Measurements from ENCODE around the gene IGFBP4. TPM values are rescaled to one million over a fixed set of nuclear protein-coding genes. Genes with fewer than 3 reads are reported as not detected.
"Not testable (repeated sequence)": the region's sequence is repeated elsewhere in the genome, so short reads cannot be mapped to it uniquely, and the experiment has no call there.

Gene IGFBP4
- total RNA-seq, 1 donor from 2014 or later = 142 TPM

DNA sequence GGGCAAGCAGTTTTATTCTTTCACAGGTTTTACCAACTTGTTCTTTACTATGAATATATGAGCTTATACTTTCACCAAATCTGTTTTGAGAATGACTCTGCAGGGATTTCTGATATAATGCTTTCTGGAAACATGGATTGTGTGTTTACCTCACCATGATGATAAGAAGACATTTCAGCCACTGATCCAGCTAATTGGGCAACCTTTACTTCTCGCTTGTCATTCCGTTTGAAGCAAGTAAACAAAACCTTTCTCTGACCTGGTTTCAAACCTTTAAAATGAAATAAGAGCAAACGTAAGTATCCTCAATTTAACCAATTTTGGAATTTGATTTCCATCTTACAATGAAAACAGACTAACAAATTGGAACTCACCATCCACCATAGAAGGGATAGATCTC, 39.2 kb upstream of the IGFBP4 start:
- Histone ChIP-seq H3K36me3 (ENCODE audit: insufficient read depth, low read length) (peaks cover 34% of the 10 kb centered on the region), H3K9me3 (ENCODE audit: insufficient read depth, low read depth, low read length) (no peaks in the 10 kb centered on the region), H4K20me1 (ENCODE audit: insufficient read depth, low read length) (no peaks in the 10 kb centered on the region), H3K79me2 (ENCODE audit: insufficient read depth, low read length) (no peaks in the 10 kb centered on the region), H3K27ac (ENCODE audit: low read depth, low read length) (no peak overlapping the region), H3K4me2 (ENCODE audit: low read length) (no peak overlapping the region), H3K9ac (ENCODE audit: low read length) (no peak overlapping the region), H3K4me3 (ENCODE audit: insufficient read depth, low read depth, low read length) (no peak overlapping the region), H3K27me3 (ENCODE audit: insufficient read depth, low read length) (no peaks in the 10 kb centered on the region), H3K4me1 (ENCODE audit: insufficient read depth, low read length) (no peaks in the 10 kb centered on the region), H2AFZ (ENCODE audit: low read depth, low read length) (no peak overlapping the region)
- FAIRE-seq (no peak), DNase-seq (ENCODE audit: low read depth) (no peak)
- Mint-ChIP-seq H3K4me3 (ENCODE audit: unreplicated experiment) (no peak overlapping the region), H3K9me3 (ENCODE audit: unreplicated experiment) (no peaks in the 10 kb centered on the region), H3K27ac (ENCODE audit: unreplicated experiment) (no peak overlapping the region), H3K27me3 (ENCODE audit: low read depth, unreplicated experiment) (no peaks in the 10 kb centered on the region), H3K36me3 (ENCODE audit: low read depth, unreplicated experiment) (no peaks in the 10 kb centered on the region), H3K4me1 (ENCODE audit: low read depth, unreplicated experiment) (no peaks in the 10 kb centered on the region)
- TF ChIP-seq, protein P1, sequence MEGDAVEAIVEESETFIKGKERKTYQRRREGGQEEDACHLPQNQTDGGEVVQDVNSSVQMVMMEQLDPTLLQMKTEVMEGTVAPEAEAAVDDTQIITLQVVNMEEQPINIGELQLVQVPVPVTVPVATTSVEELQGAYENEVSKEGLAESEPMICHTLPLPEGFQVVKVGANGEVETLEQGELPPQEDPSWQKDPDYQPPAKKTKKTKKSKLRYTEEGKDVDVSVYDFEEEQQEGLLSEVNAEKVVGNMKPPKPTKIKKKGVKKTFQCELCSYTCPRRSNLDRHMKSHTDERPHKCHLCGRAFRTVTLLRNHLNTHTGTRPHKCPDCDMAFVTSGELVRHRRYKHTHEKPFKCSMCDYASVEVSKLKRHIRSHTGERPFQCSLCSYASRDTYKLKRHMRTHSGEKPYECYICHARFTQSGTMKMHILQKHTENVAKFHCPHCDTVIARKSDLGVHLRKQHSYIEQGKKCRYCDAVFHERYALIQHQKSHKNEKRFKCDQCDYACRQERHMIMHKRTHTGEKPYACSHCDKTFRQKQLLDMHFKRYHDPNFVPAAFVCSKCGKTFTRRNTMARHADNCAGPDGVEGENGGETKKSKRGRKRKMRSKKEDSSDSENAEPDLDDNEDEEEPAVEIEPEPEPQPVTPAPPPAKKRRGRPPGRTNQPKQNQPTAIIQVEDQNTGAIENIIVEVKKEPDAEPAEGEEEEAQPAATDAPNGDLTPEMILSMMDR (IDR thresholded peaks at IDR 0.05; ENCODE audit: insufficient read depth, low read depth, low read length) = no peak
- no peak for TF ChIP-seq EZH2 (IDR thresholded peaks at IDR 0.05; ENCODE audit: insufficient read depth, low read length)

DNA sequence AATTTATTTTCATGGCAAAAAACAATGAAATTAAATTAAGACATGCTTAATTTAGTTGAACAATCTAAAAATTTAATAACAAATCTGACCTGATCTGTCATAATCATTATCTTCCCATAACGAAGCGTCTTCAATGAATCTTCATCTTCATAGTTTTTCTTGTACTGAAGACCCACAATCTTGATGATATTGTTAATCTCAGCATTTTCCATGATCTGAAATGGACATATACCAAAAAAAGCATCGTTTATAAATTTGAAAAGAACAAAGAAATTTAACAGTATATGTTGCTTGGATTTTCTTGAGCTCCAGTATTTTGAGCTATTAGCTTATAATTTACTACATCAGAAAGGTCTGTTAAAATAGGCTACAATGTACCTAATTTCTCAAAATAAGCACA, 35.8 kb upstream of the IGFBP4 start:
- DNase-seq (ENCODE audit: low read depth) (no peak), FAIRE-seq (no peak)
- no peaks in the 10 kb centered on the region for H3K36me3 Mint-ChIP-seq (ENCODE audit: low read depth, unreplicated experiment)
- H3K4me2 ChIP-seq (ENCODE audit: low read length) = no peak overlapping the region
- H3K27me3 Mint-ChIP-seq (ENCODE audit: low read depth, unreplicated experiment) = no peaks in the 10 kb centered on the region
- no peaks in the 10 kb centered on the region for H3K27me3 ChIP-seq (ENCODE audit: insufficient read depth, low read length)
- H4K20me1 ChIP-seq (ENCODE audit: insufficient read depth, low read length) = no peaks in the 10 kb centered on the region
- no peak overlapping the region for H3K27ac Mint-ChIP-seq (ENCODE audit: unreplicated experiment)
- no peaks in the 10 kb centered on the region for H3K4me1 Mint-ChIP-seq (ENCODE audit: low read depth, unreplicated experiment)
- H3K79me2 ChIP-seq (ENCODE audit: insufficient read depth, low read length) = no peaks in the 10 kb centered on the region
- H3K4me1 ChIP-seq (ENCODE audit: insufficient read depth, low read length) = no peaks in the 10 kb centered on the region
- H3K27ac ChIP-seq (ENCODE audit: low read depth, low read length) = no peak overlapping the region
- TF ChIP-seq, protein P1 (IDR thresholded peaks at IDR 0.05; ENCODE audit: insufficient read depth, low read depth, low read length) = no peak
- TF ChIP-seq EZH2 (IDR thresholded peaks at IDR 0.05; ENCODE audit: insufficient read depth, low read length) = no peak
- no peak overlapping the region for H2AFZ ChIP-seq (ENCODE audit: low read depth, low read length)
- no peak overlapping the region for H3K4me3 Mint-ChIP-seq (ENCODE audit: unreplicated experiment)
- H3K9ac ChIP-seq (ENCODE audit: low read length) = no peak overlapping the region
- H3K9me3 ChIP-seq (ENCODE audit: insufficient read depth, low read depth, low read length) = no peaks in the 10 kb centered on the region
- H3K9me3 Mint-ChIP-seq (ENCODE audit: unreplicated experiment) = no peaks in the 10 kb centered on the region
- H3K36me3 ChIP-seq (ENCODE audit: insufficient read depth, low read length) = peaks cover 36% of the 10 kb centered on the region
- no peak overlapping the region for H3K4me3 ChIP-seq (ENCODE audit: insufficient read depth, low read depth, low read length)

DNA sequence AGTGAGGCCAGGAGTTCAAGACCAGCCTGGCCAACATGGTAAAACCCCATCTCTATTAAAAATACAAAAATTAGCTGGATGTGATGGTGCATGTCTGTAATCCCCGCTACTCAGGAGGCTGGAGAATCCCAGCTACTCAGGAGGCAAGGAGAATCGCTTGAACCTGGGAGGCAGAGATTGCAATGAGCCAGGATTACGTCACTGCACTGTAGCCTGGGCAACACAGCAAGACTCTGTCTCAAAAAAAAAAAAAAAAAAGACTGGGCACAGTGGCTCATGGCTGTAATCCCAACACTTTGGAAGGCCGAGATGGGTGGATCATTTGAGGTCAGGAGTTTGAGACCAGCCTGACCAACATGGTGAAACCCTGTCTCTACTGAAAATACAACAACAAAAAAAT, 33.7 kb upstream of the IGFBP4 start:
- H3K27ac Mint-ChIP-seq (ENCODE audit: unreplicated experiment); H4K20me1 ChIP-seq (ENCODE audit: insufficient read depth, low read length); H3K4me3 ChIP-seq (ENCODE audit: insufficient read depth, low read depth, low read length); H3K27me3 Mint-ChIP-seq (ENCODE audit: low read depth, unreplicated experiment); DNase-seq (ENCODE audit: low read depth); H2AFZ ChIP-seq (ENCODE audit: low read depth, low read length); H3K4me3 Mint-ChIP-seq (ENCODE audit: unreplicated experiment); H3K4me2 ChIP-seq (ENCODE audit: low read length); H3K4me1 ChIP-seq (ENCODE audit: insufficient read depth, low read length); H3K27ac ChIP-seq (ENCODE audit: low read depth, low read length); H3K9me3 ChIP-seq (ENCODE audit: insufficient read depth, low read depth, low read length); FAIRE-seq; H3K9me3 Mint-ChIP-seq (ENCODE audit: unreplicated experiment); H3K36me3 Mint-ChIP-seq (ENCODE audit: low read depth, unreplicated experiment); H3K27me3 ChIP-seq (ENCODE audit: insufficient read depth, low read length); H3K4me1 Mint-ChIP-seq (ENCODE audit: low read depth, unreplicated experiment); H3K79me2 ChIP-seq (ENCODE audit: insufficient read depth, low read length); H3K9ac ChIP-seq (ENCODE audit: low read length): not testable (repeated sequence)
- peaks cover 34% of the 10 kb centered on the region for H3K36me3 ChIP-seq (ENCODE audit: insufficient read depth, low read length)

Measured in astrocyte (in vitro differentiated cells and primary cell).